CD8-positive, alpha-beta memory T cell (primary cell): Measurements from ENCODE around the gene ADNP2. TPM values are rescaled to one million over a fixed set of nuclear protein-coding genes. Genes with fewer than 3 reads are reported as not detected.

Experiments
- CTCF ChIA-PET: fragments of 350-600 bp; sonication (Branson Sonifier 250); formaldehyde crosslinking; loops from one replicate; lab custom pipeline; 2021; ENCODE audit warnings: antibody characterized with exemption; lab: Charles Lee
- POLR2A ChIA-PET: fragments of 350-600 bp; sonication (Branson Sonifier 250); formaldehyde crosslinking; loops from one replicate; lab custom pipeline; 2021; ENCODE audit warnings: antibody characterized with exemption; lab: Charles Lee
- DNase-seq, 5 donors: peaks; one replicate each; pipeline versions ENCODE4 v3.0.0 to v3.0.0-alpha.2; 2020 to 2022; ENCODE audit warnings: mixed read lengths in 1 of 5
- H3K27ac ChIP-seq: one replicate; pipeline ENCODE4 v1.7.0; 2013; ENCODE audit warnings: low read depth, mild to moderate bottlenecking, low read length, moderate library complexity
- H3K27me3 ChIP-seq: 2 replicates; pipeline ENCODE4 v1.7.0; 2013; ENCODE audit warnings: low read length, mild to moderate bottlenecking; ENCODE audit not compliant: insufficient read depth, poor library complexity, severe bottlenecking
- H3K36me3 ChIP-seq: 2 replicates; pipeline ENCODE4 v1.7.0; 2013; ENCODE audit warnings: mild to moderate bottlenecking, low read length, moderate library complexity; ENCODE audit not compliant: insufficient read depth
- H3K4me1 ChIP-seq: 2 replicates; pipeline ENCODE4 v1.7.0; 2013; ENCODE audit warnings: mild to moderate bottlenecking, low read length, moderate library complexity; ENCODE audit not compliant: insufficient read depth
- H3K4me3 ChIP-seq: 2 replicates; pipeline ENCODE4 v1.7.0; 2013; ENCODE audit warnings: mild to moderate bottlenecking, low read length
- H3K9me3 ChIP-seq: 2 replicates; pipeline ENCODE4 v1.7.0; 2013; ENCODE audit warnings: mild to moderate bottlenecking, low read length
- H3K27ac Mint-ChIP-seq, 8 donors: one replicate each; pipeline ENCODE4 v1.8.0; 2020 to 2021; ENCODE audit warnings: mixed read lengths in 8 of 8, mild to moderate bottlenecking in 6 of 8, inconsistent platforms in 3 of 8, moderate library complexity in 3 of 8
- H3K27me3 Mint-ChIP-seq, 2 donors: one replicate each; pipeline ENCODE4 v1.8.0; 2020 to 2021; ENCODE audit warnings: mixed read lengths in 2 of 2, mild to moderate bottlenecking in 1 of 2, moderate library complexity in 1 of 2
- H3K36me3 Mint-ChIP-seq, 3 donors: one replicate each; pipeline ENCODE4 v1.8.0; 2020 to 2021; ENCODE audit warnings: mixed read lengths in 3 of 3, inconsistent platforms in 1 of 3, mild to moderate bottlenecking in 1 of 3
- H3K4me1 Mint-ChIP-seq, 3 donors: one replicate each; pipeline ENCODE4 v1.8.0; 2020 to 2021; ENCODE audit warnings: mixed read lengths in 3 of 3, inconsistent platforms in 1 of 3, mild to moderate bottlenecking in 1 of 3
- H3K4me3 Mint-ChIP-seq, 7 donors: one replicate each; pipeline ENCODE4 v1.8.0; 2020 to 2021; ENCODE audit warnings: mixed read lengths in 7 of 7, mild to moderate bottlenecking in 6 of 7, moderate library complexity in 4 of 7, inconsistent platforms in 2 of 7
- H3K9me3 Mint-ChIP-seq, 5 donors: one replicate each; pipeline ENCODE4 v1.8.0; 2020 to 2022; ENCODE audit warnings: mixed read lengths in 5 of 5, mild to moderate bottlenecking in 3 of 5, moderate library complexity in 2 of 5, inconsistent platforms in 1 of 5
- polyA plus RNA-seq: library from polyadenylated mRNA; unstranded; fragments of 300-500 nt; fragmentation: Illumina TruSeq; gene quantifications from one replicate; pipeline ENCODE4 v1.2.3, GENCODE V29; 2021
- total RNA-seq, 2 experiments: library from RNA; stranded (reverse); gene quantifications; one replicate each; pipeline ENCODE4 v1.2.3, GENCODE V29; 2021

Gene ADNP2
- total and polyA plus RNA-seq, 3 experiments from 2014 or later: 9.8 to 18.9 (median 18.5) TPM

- Mint-ChIP-seq H3K27ac (no peak overlapping the region), H3K4me1 (peaks cover 0 to 14% (median 6%) of the 10 kb centered on the region in 3 donors), H3K36me3 (no peaks in the 10 kb centered on the region), H3K9me3 (no peaks in the 10 kb centered on the region), H3K4me3 (no peak overlapping the region), H3K27me3 (peaks cover 2 to 3% of the 10 kb centered on the region in 2 donors)
- CTCF ChIA-PET: no interaction called here
- H3K4me1 ChIP-seq: no peaks in the 10 kb centered on the region
- no peaks in the 10 kb centered on the region for H3K9me3 ChIP-seq
- H3K27ac ChIP-seq: no peak overlapping the region
- POLR2A ChIA-PET: no interaction called here
- no peaks in the 10 kb centered on the region for H3K27me3 ChIP-seq
- DNase-seq: no peak
- no peak overlapping the region for H3K4me3 ChIP-seq
- H3K36me3 ChIP-seq: no peaks in the 10 kb centered on the region
Measured at GRCh38 chr18:80184243-80184772, 75.2 kb downstream of the ADNP2 start.

- no peak overlapping the region for H3K27ac Mint-ChIP-seq
- Histone ChIP-seq H3K27ac (no peak overlapping the region), H3K4me3 (no peak overlapping the region), H3K27me3 (no peaks in the 10 kb centered on the region), H3K4me1 (no peaks in the 10 kb centered on the region), H3K9me3 (no peaks in the 10 kb centered on the region), H3K36me3 (no peaks in the 10 kb centered on the region)
- ChIA-PET CTCF (no interaction called here), POLR2A (no interaction called here)
- H3K4me1 Mint-ChIP-seq: peaks cover 0 to 8% (median 3%) of the 10 kb centered on the region in 3 donors
- H3K36me3 Mint-ChIP-seq: no peaks in the 10 kb centered on the region
- H3K9me3 Mint-ChIP-seq: no peaks in the 10 kb centered on the region
- H3K4me3 Mint-ChIP-seq: no peak overlapping the region
- no peak for DNase-seq
- H3K27me3 Mint-ChIP-seq: peaks cover 2 to 3% of the 10 kb centered on the region in 2 donors
Measured at GRCh38 chr18:80185545-80185944, 76.5 kb downstream of the ADNP2 start.

GRCh38 chr18:80187956-80188642, 79.0 kb downstream of the ADNP2 start:
- Mint-ChIP-seq H3K4me1 (no peaks in the 10 kb centered on the region), H3K27me3 (peaks cover 2 to 6% of the 10 kb centered on the region in 2 donors), H3K9me3 (no peaks in the 10 kb centered on the region), H3K36me3 (no peaks in the 10 kb centered on the region), H3K27ac (no peak overlapping the region), H3K4me3 (no peak overlapping the region)
- no peak for DNase-seq
- no peaks in the 10 kb centered on the region for H3K9me3 ChIP-seq
- H3K36me3 ChIP-seq: no peaks in the 10 kb centered on the region
- ChIA-PET CTCF (no interaction called here), POLR2A (no interaction called here)
- no peaks in the 10 kb centered on the region for H3K4me1 ChIP-seq
- no peak overlapping the region for H3K27ac ChIP-seq
- H3K27me3 ChIP-seq: no peaks in the 10 kb centered on the region
- no peak overlapping the region for H3K4me3 ChIP-seq

GRCh38 chr18:80188643-80189530, 79.8 kb downstream of the ADNP2 start:
- H3K27me3 ChIP-seq: no peaks in the 10 kb centered on the region
- Mint-ChIP-seq H3K9me3 (no peaks in the 10 kb centered on the region), H3K4me3 (no peak overlapping the region), H3K36me3 (no peaks in the 10 kb centered on the region), H3K27ac (peak overlapping the region in 1 of 8 donors; percentile 60), H3K4me1 (no peaks in the 10 kb centered on the region), H3K27me3 (peaks cover 2 to 6% of the 10 kb centered on the region in 2 donors)
- no peaks in the 10 kb centered on the region for H3K4me1 ChIP-seq
- ChIA-PET CTCF (no interaction called here), POLR2A (no interaction called here)
- H3K4me3 ChIP-seq: no peak overlapping the region
- DNase-seq: no peak
- H3K36me3 ChIP-seq: no peaks in the 10 kb centered on the region
- no peak overlapping the region for H3K27ac ChIP-seq
- no peaks in the 10 kb centered on the region for H3K9me3 ChIP-seq

GRCh38 chr18:80189531-80189865, 80.4 kb downstream of the ADNP2 start:
- H3K27me3 Mint-ChIP-seq: peaks cover 4 to 12% of the 10 kb centered on the region in 2 donors
- Histone ChIP-seq H3K36me3 (no peaks in the 10 kb centered on the region), H3K9me3 (no peaks in the 10 kb centered on the region), H3K27ac (no peak overlapping the region), H3K27me3 (no peaks in the 10 kb centered on the region), H3K4me1 (no peaks in the 10 kb centered on the region), H3K4me3 (no peak overlapping the region)
- H3K27ac Mint-ChIP-seq: peak overlapping the region in 1 of 8 donors; percentile 60
- ChIA-PET POLR2A (no interaction called here), CTCF (no interaction called here)
- no peaks in the 10 kb centered on the region for H3K36me3 Mint-ChIP-seq
- no peak for DNase-seq
- no peaks in the 10 kb centered on the region for H3K4me1 Mint-ChIP-seq
- H3K4me3 Mint-ChIP-seq: no peak overlapping the region
- no peaks in the 10 kb centered on the region for H3K9me3 Mint-ChIP-seq

Other genes with a start within 250 kb of the ADNP2 start
- 10 to 100 TPM; 29.9 to 31.7 TPM for gene SLC66A2, start 157.6 kb upstream of the ADNP2 start, total RNA-seq
- gene SLC66A2, start 157.6 kb upstream of the ADNP2 start, polyA plus RNA-seq: 18.3 TPM
- gene HSBP1L1, start 144.6 kb upstream of the ADNP2 start, total RNA-seq: 1 to 10 TPM; 3.3 to 4.2 TPM
- gene HSBP1L1, start 144.6 kb upstream of the ADNP2 start, polyA plus RNA-seq: 17.2 TPM
- 100 to 1,000 TPM; 198 to 202 TPM for gene TXNL4A, start 120.7 kb upstream of the ADNP2 start, total RNA-seq
- 260 TPM for gene TXNL4A, start 120.7 kb upstream of the ADNP2 start, polyA plus RNA-seq
- 10 to 100 TPM; 39.7 to 40.6 TPM for gene RBFA, start 74.8 kb upstream of the ADNP2 start, total RNA-seq
- 10.0 TPM for gene RBFA, start 74.8 kb upstream of the ADNP2 start, polyA plus RNA-seq
- gene PARD6G, start 138.3 kb downstream of the ADNP2 start, total RNA-seq: under 1 TPM; 0.33 to 0.48 TPM
- 0.32 TPM for gene PARD6G, start 138.3 kb downstream of the ADNP2 start, polyA plus RNA-seq